ENCODE measurements around the gene OPCML.

DNA sequence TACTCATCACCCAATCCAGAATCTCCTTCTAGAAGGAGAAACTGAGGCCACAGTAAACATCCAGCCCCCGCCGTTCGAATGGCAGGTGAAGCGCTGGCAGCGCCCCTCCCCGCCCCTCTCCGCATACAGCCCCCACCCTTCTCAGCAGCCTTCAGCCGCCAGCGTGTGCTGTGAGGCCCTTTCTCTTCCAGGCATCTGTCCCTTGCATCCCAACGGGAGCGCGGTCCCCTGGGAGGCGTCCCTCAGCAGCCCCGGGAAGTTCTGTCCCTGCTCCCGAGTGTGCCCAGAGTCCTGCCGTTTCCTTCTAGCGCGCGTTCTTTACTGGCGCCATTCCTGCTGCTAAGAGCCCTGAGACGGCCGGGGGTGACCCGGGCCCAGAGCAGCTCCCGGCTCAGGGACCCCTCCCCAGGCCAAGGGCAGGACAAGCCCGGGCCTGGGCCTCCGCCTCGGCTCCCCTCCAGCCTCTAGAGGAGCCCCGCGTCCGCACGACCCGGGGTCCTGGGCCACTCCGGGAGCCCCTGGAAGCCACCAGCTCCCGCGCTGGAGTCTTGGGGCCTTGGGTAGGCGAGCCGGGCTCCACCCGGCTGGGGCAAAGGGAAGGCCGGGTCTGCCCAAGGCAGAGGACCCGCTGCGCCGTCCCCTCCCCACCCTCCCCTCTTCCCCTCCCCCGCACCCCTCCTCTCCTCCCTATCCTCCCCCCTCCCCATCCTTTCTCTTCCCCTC is 450.4 kb downstream of the OPCML start:
- no peak for TF ChIP-seq CTCF (IDR thresholded peaks at IDR 0.05)
- TF ChIP-seq POLR2A (IDR thresholded peaks at IDR 0.05), result no peak
- no peak for TF ChIP-seq POLR2AphosphoS5 (IDR thresholded peaks at IDR 0.05)

Data from prostate gland (tissue), 2 donors.